Right atrium auricular region (tissue), 2 donors: Measurements from ENCODE around the gene HES6. TPM values are rescaled to one million over a fixed set of nuclear protein-coding genes. Genes with fewer than 3 reads are reported as not detected.

Source experiments
- DNase-seq: peaks from one replicate; pipeline ENCODE4 v3.0.0-alpha.2; 2019; ENCODE audit warnings: low spot score
- H3K27ac ChIP-seq, 2 donors: fragments of 200-600 bp; sonication (generic); 1 replicate in 1 of 2; 2 replicates in 1 of 2; pipeline ENCODE4 v1.5.1; 2016 to 2019
- H3K27me3 ChIP-seq, 2 donors: fragments of 200-600 bp; sonication (generic); one replicate each; pipeline versions ENCODE4 v1.5.1 to v1.6.0; 2017 to 2019
- H3K36me3 ChIP-seq: fragments of 200-600 bp; sonication (generic); one replicate; pipeline ENCODE4 v1.5.1; 2016
- H3K4me1 ChIP-seq, 2 donors: fragments of 200-600 bp; sonication (generic); one replicate each; pipeline versions ENCODE4 v1.5.1 to v1.6.0; 2017 to 2019
- H3K4me3 ChIP-seq, 2 donors: fragments of 200-600 bp; sonication (generic); 1 replicate in 1 of 2; 2 replicates in 1 of 2; pipeline ENCODE4 v1.5.1; 2017 to 2019; ENCODE audit warnings: mild to moderate bottlenecking in 1 of 2, moderate library complexity in 1 of 2
- H3K9me3 ChIP-seq, 2 donors: fragments of 200-600 bp; sonication (generic); one replicate each; pipeline ENCODE4 v1.5.1; 2019
- CTCF ChIP-seq, 2 donors: fragments of 200-600 bp; sonication (generic); IDR thresholded peaks; one replicate each; pipeline ENCODE4 v1.5.1; 2019; ENCODE audit warnings: antibody characterized with exemption in 2 of 2
- total RNA-seq, 2 donors: library from RNA; depleted of rRNA; stranded (reverse); fragments of >200 nt; gene quantifications; one replicate each; pipeline ENCODE4 v1.1.0, GENCODE V29; 2016

Gene HES6
- total RNA-seq, 2 donors from 2014 or later, result 2.5 to 4.8 TPM

GRCh38 chr2:238247841-238248453 is 8.1 kb upstream of the HES6 start:
- no peaks in the 10 kb centered on the region for H3K27me3 ChIP-seq
- DNase-seq, result no peak
- H3K27ac ChIP-seq, result peak overlapping the region in 1 of 2 donors; percentile 3
- no peak for TF ChIP-seq CTCF (IDR thresholded peaks at IDR 0.05)
- H3K4me3 ChIP-seq, result no peak overlapping the region
- H3K36me3 ChIP-seq, result peaks cover 56% of the 10 kb centered on the region
- peaks cover 0 to 10% of the 10 kb centered on the region in 2 donors for H3K4me1 ChIP-seq
- no peaks in the 10 kb centered on the region for H3K9me3 ChIP-seq

GRCh38 chr2:238247002-238247822 is 7.4 kb upstream of the HES6 start:
- peaks cover 0 to 17% of the 10 kb centered on the region in 2 donors for H3K4me1 ChIP-seq
- TF ChIP-seq CTCF (IDR thresholded peaks at IDR 0.05), result no peak
- H3K9me3 ChIP-seq, result no peaks in the 10 kb centered on the region
- no peak overlapping the region for H3K4me3 ChIP-seq
- H3K27ac ChIP-seq, result peak overlapping the region in 1 of 2 donors; percentile 3
- H3K36me3 ChIP-seq, result peaks cover 49% of the 10 kb centered on the region
- no peaks in the 10 kb centered on the region for H3K27me3 ChIP-seq
- DNase-seq, result no peak

GRCh38 chr2:238244151-238244550 is 4.3 kb upstream of the HES6 start:
- H3K9me3 ChIP-seq, result no peaks in the 10 kb centered on the region
- H3K36me3 ChIP-seq, result peaks cover 19% of the 10 kb centered on the region
- H3K4me1 ChIP-seq, result peaks cover 0 to 37% of the 10 kb centered on the region in 2 donors
- no peak overlapping the region for H3K27ac ChIP-seq
- TF ChIP-seq CTCF (IDR thresholded peaks at IDR 0.05), result no peak
- no peaks in the 10 kb centered on the region for H3K27me3 ChIP-seq
- no peak for DNase-seq
- no peak overlapping the region for H3K4me3 ChIP-seq

GRCh38 chr2:238243496-238244076 is 3.7 kb upstream of the HES6 start:
- no peak for DNase-seq

More at GRCh38 chr2:238243496-238244076, 3.7 kb upstream of the HES6 start:
- Histone ChIP-seq H3K4me1 (peaks cover 0 to 43% of the 10 kb centered on the region in 2 donors), H3K36me3 (peaks cover 14% of the 10 kb centered on the region), H3K4me3 (no peak overlapping the region), H3K9me3 (no peaks in the 10 kb centered on the region), H3K27ac (peak overlapping the region in 1 of 2 donors; percentile 62), H3K27me3 (peaks cover 0 to 5% of the 10 kb centered on the region in 2 donors)
- no peak for TF ChIP-seq CTCF (IDR thresholded peaks at IDR 0.05)
